C1 segment of cervical spinal cord (tissue), 14 donors: Measurements from ENCODE around the gene SLC4A2.
"Not testable (repeated sequence)": the region's sequence is repeated elsewhere in the genome, so short reads cannot be mapped to it uniquely, and the experiment has no call there.

Source experiments
- DNase-seq, 14 donors: peaks; one replicate each; lab custom pipeline; 2025; lab: John Stamatoyannopoulos, UW

The SLC4A2 gene

GRCh38 chr7:151023232-151023631 is 36.2 kb upstream of the SLC4A2 start:
- no peak for DNase-seq

- DNase-seq: no peak
These were observed 34.8 kb upstream of the SLC4A2 start, which contains the start of gene ATG9B for GRCh38 chr7:151024435-151025056. Gene ATG9B (minus strand): TSS chr7:151024494. CDS start chr7:151024423, 71 bp downstream.

GRCh38 chr7:151025924-151026671 is 33.3 kb upstream of the SLC4A2 start:
- DNase-seq: no peak

- DNase-seq: not testable (repeated sequence)
These were observed 32.3 kb upstream of the SLC4A2 start for GRCh38 chr7:151026771-151027727.

GRCh38 chr7:151027728-151028130 is 31.7 kb upstream of the SLC4A2 start:
- DNase-seq: not testable (repeated sequence)

- DNase-seq: peak; percentile 88 to 99 (median 98)
These were observed 31.1 kb upstream of the SLC4A2 start, which contains the start of gene ABCB8 for GRCh38 chr7:151028131-151028947. Gene ABCB8 (plus strand): TSS chr7:151028450. CDS start chr7:151028516, 66 bp downstream.

- DNase-seq: no peak
These were observed 30.4 kb upstream of the SLC4A2 start for GRCh38 chr7:151028948-151029501.

- DNase-seq: no peak
These were observed 28.4 kb upstream of the SLC4A2 start for GRCh38 chr7:151031011-151031410.

- no peak for DNase-seq
These were observed 26.2 kb upstream of the SLC4A2 start for GRCh38 chr7:151032936-151033863.

- no peak for DNase-seq
These were observed 25.5 kb upstream of the SLC4A2 start for GRCh38 chr7:151033864-151034249.

- DNase-seq: no peak
These were observed 24.9 kb upstream of the SLC4A2 start for GRCh38 chr7:151034312-151035025.

- no peak for DNase-seq
These were observed 24.2 kb upstream of the SLC4A2 start for GRCh38 chr7:151035026-151035717.

- DNase-seq: peak in 2 of 14 donors; percentile 14 to 40
These were observed 23.5 kb upstream of the SLC4A2 start for GRCh38 chr7:151035902-151036301.

- peak in 2 of 14 donors; percentile 27 to 34 for DNase-seq
These were observed 20.2 kb upstream of the SLC4A2 start for GRCh38 chr7:151038951-151039849.

- DNase-seq: no peak
These were observed 19.4 kb upstream of the SLC4A2 start for GRCh38 chr7:151039850-151040548.

GRCh38 chr7:151040616-151041375 is 18.6 kb upstream of the SLC4A2 start:
- no peak for DNase-seq
